Activated CD4-positive, CD25-positive, alpha-beta regulatory T cell (primary cell): ENCODE measurements around the gene C9orf40.
A peak's percentile ranks its signal among the peaks of the same experiment; 100 is the strongest.

Experiments used
- DNase-seq, 4 experiments: peaks; one replicate each; lab custom pipeline; 2025; lab: John Stamatoyannopoulos, UW

Gene C9orf40, protein sequence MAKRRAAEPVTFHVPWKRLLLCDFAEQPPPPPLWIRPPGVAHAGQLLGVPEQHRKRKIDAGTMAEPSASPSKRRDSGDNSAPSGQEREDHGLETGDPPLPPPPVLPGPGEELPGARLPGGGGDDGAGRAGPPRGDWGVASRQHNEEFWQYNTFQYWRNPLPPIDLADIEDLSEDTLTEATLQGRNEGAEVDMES

DNA sequence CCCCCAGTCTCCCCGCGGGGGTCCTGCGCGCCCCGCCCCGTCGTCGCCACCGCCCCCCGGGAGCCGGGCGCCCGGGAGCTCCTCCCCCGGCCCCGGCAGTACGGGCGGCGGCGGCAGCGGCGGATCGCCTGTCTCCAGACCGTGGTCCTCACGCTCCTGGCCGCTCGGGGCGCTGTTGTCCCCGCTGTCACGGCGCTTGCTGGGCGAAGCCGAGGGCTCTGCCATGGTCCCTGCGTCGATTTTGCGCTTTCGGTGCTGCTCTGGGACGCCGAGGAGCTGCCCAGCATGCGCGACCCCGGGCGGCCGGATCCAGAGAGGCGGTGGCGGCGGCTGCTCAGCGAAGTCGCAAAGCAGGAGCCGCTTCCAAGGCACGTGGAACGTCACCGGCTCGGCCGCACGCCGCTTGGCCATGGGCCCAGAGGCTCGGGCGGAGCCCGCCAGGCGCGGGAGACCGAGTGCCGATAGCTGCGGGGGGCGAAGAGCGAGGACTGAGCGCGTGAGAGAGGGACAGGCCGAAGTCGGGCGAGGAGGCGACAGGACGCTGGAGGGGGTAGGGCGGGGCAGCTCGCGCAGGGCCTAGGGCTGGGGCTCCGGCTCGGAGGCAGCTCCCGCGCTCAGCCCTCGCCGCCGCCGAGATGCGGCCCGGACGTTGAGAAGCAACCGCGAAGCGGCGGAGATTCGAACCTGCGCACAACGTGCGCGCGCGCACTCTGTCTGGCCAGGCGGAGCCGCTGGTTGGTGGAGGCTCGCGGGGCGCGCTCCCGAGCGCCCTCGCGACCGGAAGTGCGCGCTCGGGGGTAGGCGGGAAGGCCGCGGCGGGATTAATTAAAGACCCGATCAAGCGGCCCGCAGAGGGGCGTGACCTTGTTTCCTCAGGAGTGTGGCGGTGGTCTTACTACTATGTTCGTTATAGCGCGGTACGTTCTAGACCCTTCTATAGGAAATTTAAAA is at the start of gene C9orf40:
C9orf40 (minus strand) TSS at position 712 of the 951 bp plus-strand sequence; CDS start at position 411, 301 bp downstream.
- peak; percentile 81 to 85 (median 82) for DNase-seq

- DNase-seq = no peak
Measured at GRCh38 chr9:75001719-75002421, 49.2 kb upstream of the C9orf40 start.

DNA sequence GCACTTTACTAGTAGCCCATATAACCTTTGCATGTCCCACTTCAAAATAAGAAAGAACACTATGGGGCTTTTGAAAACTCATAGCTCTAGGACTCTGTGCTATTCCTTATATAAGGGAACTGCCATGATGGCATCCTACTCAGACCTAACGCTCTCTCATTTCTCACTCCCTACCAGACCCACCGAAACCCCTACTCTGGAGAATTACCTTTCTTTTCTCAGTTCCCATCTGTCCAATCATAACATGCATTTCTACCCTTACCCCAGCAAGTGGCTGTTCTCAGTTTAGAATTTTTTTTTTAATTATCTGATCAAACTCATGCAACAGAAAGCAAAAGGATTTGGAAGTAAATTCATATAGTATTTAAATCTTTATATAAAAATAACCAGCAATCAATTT is 48.1 kb upstream of the C9orf40 start:
- no peak for DNase-seq

GRCh38 chr9:74985041-74985440 is 32.3 kb upstream of the C9orf40 start:
- no peak for DNase-seq

DNA sequence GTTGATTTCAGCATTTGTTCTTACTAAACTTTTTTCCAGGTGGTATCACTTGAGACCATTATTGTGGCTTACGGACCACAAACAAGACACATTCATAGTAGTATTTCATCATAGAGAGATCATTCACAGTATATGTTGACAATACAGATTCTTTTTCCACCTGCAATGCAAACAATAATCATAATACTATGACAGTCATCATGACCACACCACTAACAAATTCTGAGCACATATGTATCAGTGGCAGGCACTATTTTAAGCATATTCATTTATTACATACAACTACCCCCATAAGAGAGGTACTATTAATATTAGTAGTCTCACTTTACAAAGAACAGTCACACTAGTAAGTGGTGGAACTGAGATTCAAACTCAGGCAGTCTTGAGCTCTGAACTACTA is 31.0 kb upstream of the C9orf40 start:
- DNase-seq = no peak

- DNase-seq = no peak
Measured at GRCh38 chr9:74979844-74980243, 27.1 kb upstream of the C9orf40 start.

DNA sequence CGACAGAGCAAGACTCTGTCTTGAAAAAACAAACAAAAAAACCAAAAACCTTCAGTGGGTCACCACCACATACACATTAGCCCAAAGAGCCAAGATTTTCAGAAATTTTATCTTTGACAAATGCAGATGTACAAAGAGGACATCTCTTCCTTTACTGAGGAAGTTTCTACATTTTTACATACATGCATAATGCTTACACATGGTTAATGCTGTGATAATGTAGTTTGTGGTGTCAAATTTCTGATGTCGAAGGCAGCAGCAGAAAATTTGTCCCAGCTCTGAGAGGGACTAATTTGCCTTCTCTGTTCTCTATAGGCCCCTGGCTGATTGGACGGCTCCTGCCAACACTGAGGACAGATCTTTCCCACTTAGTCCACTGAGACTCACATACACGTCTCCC is 24.6 kb upstream of the C9orf40 start:
- no peak for DNase-seq

DNA sequence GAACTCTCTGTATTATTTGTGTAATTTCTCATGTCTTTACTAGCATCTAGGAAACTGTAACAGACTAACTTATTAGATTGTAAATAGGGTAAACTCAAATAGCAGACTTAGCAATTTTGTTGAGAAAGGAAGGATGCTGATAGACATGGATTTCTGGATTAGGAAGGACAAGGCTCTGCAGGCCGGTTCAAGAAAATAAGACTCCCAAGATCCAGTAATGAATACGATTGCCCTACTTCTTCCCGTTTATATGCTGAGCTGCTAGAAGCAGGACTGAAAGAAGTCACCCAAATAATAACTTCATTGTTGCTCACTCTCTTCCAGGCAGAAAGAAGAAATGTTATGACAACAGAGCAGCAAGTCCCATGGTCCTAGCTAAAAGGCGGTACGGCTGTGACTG is 22.8 kb upstream of the C9orf40 start:
- no peak for DNase-seq

- no peak for DNase-seq
Measured at GRCh38 chr9:74974558-74974957, 21.8 kb upstream of the C9orf40 start.

- DNase-seq = no peak
Measured at GRCh38 chr9:74973714-74974113, 21.0 kb upstream of the C9orf40 start.

DNA sequence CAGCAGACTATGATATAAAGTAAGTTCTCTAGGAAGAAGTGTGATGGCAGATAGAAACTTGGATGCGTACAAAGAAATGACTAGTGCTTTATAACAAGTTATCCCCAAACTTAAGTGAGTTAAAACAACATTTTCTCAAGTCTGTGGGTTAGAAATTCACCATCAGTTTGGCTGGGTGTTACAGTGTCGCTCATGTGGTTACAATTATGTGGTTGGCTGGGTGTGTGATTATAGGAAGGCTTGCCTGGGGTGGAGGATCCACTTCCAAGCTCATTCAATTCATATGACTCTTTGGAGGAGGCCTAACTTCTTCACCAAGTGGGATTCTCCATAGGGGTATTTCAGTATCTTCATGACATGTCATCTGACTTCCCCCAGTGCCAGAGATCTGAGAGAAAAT is 10.3 kb upstream of the C9orf40 start:
- no peak for DNase-seq

- no peak for DNase-seq
Measured at GRCh38 chr9:74961496-74961895, 8.8 kb upstream of the C9orf40 start.

DNA sequence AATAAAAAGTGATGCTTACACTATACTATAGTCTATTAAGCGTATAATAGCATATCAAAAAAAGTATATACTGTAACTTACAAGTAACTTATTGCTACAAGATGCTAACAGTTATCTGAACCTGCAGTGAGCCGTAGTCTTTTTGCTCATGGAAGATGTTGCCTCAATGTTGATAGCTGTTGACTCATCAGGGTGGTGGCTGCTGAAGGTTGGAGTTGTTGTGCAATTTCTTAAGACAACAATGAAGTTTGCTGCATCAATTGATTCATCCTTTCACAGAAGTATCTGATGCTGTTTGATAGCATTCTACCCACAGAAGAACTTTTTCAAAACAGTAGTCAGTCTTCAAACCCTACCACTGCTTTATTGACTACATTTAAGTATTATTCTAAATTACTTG is 7.8 kb upstream of the C9orf40 start:
- no peak for DNase-seq

GRCh38 chr9:74958587-74958986 is 5.9 kb upstream of the C9orf40 start:
- DNase-seq = no peak

DNA sequence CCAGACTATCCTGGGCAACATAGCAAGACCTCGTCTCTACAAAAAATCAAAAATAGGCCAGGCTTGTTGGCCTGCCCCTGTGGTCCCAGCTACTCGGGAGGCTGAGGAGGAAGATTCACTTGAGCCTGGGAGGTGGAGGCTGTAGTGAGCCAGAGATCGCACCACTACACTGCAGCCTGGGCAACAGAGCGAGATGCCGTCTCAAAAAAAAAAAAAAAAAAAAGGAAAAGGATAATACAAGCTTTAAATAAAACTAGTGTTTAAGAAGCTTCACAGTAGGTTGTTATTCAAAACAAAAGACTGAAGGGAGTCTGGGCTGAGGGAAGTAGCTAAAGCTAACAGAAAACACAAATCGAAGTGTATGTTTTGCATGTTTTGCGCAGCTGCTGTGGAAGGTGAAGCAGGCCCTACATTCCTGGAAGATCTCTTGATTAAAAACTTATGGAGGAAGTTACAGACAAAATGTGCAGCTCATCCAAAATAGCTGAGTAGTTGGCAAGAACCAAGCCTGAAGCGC is 581 bp upstream of the C9orf40 start:
- no peak for DNase-seq

DNA sequence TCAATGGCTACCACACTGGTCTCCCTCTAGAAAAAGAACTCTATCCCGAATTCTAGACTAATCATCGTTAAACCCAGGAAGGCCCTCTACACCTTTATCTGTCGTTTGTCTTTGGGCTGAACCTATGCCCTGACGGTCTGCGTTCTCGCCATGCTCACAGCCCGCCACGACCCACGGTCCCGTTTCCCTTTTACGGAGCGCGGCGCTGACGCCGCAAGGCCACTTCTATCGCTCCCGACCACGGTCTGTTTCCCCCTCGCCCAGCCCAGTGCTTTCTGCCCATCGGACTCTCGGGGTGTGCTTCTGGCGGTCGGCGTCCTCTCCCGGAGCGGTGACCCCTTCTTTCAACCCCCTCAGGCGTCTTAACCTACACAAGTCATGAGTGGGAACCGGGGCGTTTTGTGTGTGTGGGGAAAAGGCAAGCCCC is 974 bp downstream of the C9orf40 start:
- DNase-seq = peak in 2 of 4 experiments; percentile 10 to 21

DNA sequence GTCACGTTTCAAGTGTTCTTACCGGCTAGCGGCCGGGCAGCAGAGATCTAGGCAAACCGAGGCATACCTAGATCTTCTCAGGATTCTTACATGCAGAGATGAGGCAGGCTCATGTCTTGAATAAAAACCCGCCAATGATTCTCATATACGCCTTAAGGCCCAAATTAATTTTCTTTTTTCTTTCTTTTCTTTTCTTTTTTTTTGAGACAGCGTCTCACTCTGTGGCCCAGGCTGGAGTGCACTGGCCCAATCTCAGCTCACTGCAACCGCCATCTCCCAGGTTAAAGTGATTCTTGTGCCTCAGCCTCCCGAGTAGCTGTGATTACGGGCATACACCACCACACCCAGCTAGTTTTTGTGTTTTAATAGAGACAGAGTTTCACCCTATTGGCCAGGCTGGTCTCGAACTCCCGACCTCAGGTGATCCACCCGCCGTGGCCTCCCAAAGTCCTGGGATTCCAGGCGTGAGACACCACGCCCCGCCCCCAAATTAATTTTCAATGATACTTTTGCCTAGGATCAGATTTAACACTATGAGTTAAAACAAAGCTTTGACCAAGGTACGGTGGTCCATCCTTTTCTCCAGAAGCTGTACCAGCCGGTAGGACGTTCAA is 1.5 kb downstream of the C9orf40 start:
- no peak for DNase-seq

DNA sequence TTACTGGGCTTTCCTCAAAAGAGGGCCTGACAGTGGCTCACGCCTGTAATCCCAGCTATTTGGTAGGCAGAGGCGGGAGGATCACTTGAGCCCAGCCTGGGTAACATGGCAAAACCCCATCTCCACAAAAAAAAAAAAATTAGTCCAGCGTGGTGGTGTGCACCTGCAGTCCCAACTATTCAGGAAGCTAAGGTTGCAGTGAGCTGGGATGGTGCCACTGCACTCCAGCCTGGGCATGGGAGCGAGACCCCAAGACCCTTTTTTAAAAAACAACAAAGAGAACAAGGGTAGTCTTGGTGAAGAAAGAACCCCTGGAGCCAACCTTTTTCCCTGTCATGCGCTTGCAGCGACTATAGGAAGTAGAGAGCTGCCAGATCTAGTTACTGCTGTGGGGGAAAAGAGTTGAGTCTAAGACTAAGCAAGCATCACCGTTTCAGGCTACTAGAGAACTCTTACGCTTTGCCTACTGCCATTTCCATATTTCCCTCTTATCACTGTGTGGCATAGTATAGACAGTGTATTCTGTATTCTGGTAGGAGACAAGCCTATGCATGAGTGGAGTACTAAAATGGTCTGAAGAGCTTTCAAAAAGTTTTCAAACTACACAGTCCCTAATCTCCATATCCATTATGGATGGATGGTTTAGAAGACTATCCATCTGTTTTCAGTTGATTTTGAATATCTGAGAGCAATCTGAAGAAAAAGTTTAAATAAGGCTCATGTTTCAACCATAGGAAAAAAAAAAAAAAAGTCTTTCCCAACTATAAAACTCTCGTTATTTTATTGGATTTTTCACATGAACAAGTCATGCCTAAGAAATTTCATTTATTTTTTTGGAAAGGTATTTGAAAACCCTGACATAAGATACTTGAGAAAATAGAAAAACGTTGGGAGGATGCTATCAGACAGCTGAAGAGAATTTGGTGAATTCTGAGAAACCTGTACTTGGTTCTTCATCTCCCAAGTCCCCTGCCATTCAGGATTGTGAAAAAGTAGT is 2.6 kb downstream of the C9orf40 start:
- no peak for DNase-seq

- no peak for DNase-seq
Measured at GRCh38 chr9:74948937-74949336, 3.8 kb downstream of the C9orf40 start.

- no peak for DNase-seq
Measured at GRCh38 chr9:74946686-74947085, 6.0 kb downstream of the C9orf40 start.

- no peak for DNase-seq
Measured at GRCh38 chr9:74942801-74943200, 9.9 kb downstream of the C9orf40 start.
